ENCODE measurements around the gene ZBTB7A.

ZBTB7A gene

DNA sequence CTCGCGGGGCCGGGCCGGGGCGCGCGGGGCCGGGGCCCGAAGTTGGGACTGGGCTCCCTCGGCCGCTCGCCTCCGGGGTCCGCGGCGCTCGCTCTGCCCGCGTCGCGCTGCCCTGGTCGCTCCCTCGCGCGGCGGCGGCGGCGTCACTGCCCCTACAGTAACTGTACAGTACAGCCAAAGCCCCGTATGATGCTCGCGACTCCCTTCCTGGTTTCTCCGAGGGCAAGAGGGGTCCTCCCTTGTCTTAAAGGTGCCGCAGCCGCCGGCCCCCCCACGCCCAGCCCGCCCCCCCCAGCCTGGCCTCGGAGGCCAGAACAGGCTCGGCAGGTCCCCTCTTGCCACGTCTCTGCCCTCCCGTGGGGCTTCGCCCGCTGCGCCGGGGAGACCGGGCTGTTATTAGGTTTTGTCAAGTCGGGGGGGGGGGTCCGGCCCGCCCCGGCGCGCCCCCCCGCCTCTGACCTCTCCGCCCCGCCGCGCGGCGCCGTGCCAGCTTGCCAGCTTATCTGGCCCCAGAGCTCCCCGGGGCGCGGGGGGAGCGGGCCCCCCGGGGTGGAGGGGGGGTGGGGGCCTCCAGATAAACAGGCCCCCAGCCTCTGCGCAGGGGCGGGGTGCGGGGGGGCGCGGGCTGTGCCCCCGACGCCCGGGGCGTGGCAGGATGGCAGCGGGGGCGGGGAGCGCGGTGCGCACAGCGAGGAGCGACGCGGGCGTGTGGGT is at the start of gene ZBTB7A:
Gene ZBTB7A (minus strand): TSS at position 218 of the 714 bp plus-strand sequence. CDS start 11,667 bp downstream, outside the sequence.
- Mint-ChIP-seq H3K27ac (peak within 1 kb of the TSS; percentile 34 to 61), H3K9me3 (no peaks in the 10 kb centered on the region), H3K4me3 (peak within 1 kb of the TSS; percentile 80 to 85), H3K27me3 (no peaks in the 10 kb centered on the region), H3K4me1 (peaks cover 44% of the 10 kb centered on the region)
- peak; percentile 80 to 84 for DNase-seq
- ATAC-seq: peak; percentile 67

GRCh38 chr19:4115818-4116385 is 49.2 kb upstream of the ZBTB7A start:
- H3K4me1 Mint-ChIP-seq: peaks cover 77% of the 10 kb centered on the region
- no peak overlapping the region for H3K4me3 Mint-ChIP-seq
- H3K27ac Mint-ChIP-seq: peak overlapping the region in 1 of 2 donors; percentile 7
- ATAC-seq (peak; percentile 47), DNase-seq (no peak)
- no peaks in the 10 kb centered on the region for H3K27me3 Mint-ChIP-seq
- no peaks in the 10 kb centered on the region for H3K9me3 Mint-ChIP-seq

- Mint-ChIP-seq H3K27ac (peak overlapping the region; percentile 82 to 87), H3K9me3 (no peaks in the 10 kb centered on the region), H3K4me3 (peak overlapping the region; percentile 49 to 65), H3K4me1 (peaks cover 81% of the 10 kb centered on the region), H3K27me3 (no peaks in the 10 kb centered on the region)
- ATAC-seq (peak; percentile 95), DNase-seq (peak; percentile 53 to 62)
These were observed 48.5 kb upstream of the ZBTB7A start for GRCh38 chr19:4115050-4115817.

DNA sequence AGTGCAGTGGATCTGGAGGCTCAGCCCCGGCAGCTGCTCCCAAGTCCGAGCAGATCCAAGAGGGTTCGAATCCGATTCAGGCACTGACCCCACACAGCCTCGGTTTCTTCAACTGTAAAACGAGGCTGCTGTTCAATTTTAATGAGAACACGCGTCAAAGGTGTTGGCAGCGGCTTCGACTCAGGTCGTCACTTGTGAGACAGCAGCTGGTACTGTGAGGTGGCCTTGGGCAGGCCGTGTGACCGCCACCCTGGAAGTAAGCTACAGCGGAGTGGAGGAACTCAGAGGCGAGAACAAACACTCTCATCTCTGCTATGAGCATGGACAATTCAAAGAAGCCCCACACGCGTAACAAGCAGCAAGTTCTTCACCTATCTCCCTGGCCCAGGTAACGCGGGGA is 47.5 kb upstream of the ZBTB7A start:
- ATAC-seq: no peak
- Mint-ChIP-seq H3K4me1 (peaks cover 82% of the 10 kb centered on the region), H3K9me3 (no peaks in the 10 kb centered on the region), H3K4me3 (no peak overlapping the region), H3K27me3 (no peaks in the 10 kb centered on the region), H3K27ac (no peak overlapping the region)
- no peak for DNase-seq

- peaks cover 89% of the 10 kb centered on the region for H3K4me1 Mint-ChIP-seq
- peak overlapping the region in 1 of 2 donors; percentile 10 for H3K4me3 Mint-ChIP-seq
- no peaks in the 10 kb centered on the region for H3K27me3 Mint-ChIP-seq
- ATAC-seq: no peak
- no peak for DNase-seq
- H3K27ac Mint-ChIP-seq: no peak overlapping the region
- no peaks in the 10 kb centered on the region for H3K9me3 Mint-ChIP-seq
These were observed 46.8 kb upstream of the ZBTB7A start for GRCh38 chr19:4113398-4114088.

- Mint-ChIP-seq H3K27ac (peak overlapping the region; percentile 52 to 71), H3K9me3 (no peaks in the 10 kb centered on the region), H3K4me3 (no peak overlapping the region), H3K4me1 (peaks cover 89% of the 10 kb centered on the region), H3K27me3 (no peaks in the 10 kb centered on the region)
- no peak for ATAC-seq
- no peak for DNase-seq
These were observed 45.7 kb upstream of the ZBTB7A start for GRCh38 chr19:4112367-4112766.

- no peak for ATAC-seq
- DNase-seq: no peak
- Mint-ChIP-seq H3K4me3 (peak overlapping the region in 1 of 2 donors; percentile 82), H3K27me3 (no peaks in the 10 kb centered on the region), H3K27ac (peak overlapping the region; percentile 42 to 49), H3K9me3 (no peaks in the 10 kb centered on the region), H3K4me1 (peaks cover 86% of the 10 kb centered on the region)
These were observed 42.9 kb upstream of the ZBTB7A start for GRCh38 chr19:4109626-4109945.

GRCh38 chr19:4108767-4109625 is 42.3 kb upstream of the ZBTB7A start:
- H3K9me3 Mint-ChIP-seq: no peaks in the 10 kb centered on the region
- peak overlapping the region; percentile 65 to 92 for H3K27ac Mint-ChIP-seq
- H3K4me1 Mint-ChIP-seq: peaks cover 87% of the 10 kb centered on the region
- no peaks in the 10 kb centered on the region for H3K27me3 Mint-ChIP-seq
- H3K4me3 Mint-ChIP-seq: peak overlapping the region; percentile 54 to 82
- DNase-seq (peak; percentile 46 to 72), ATAC-seq (peak; percentile 72)

GRCh38 chr19:4103080-4103433 is 36.4 kb upstream of the ZBTB7A start:
- Mint-ChIP-seq H3K4me1 (peaks cover 45% of the 10 kb centered on the region), H3K4me3 (peak overlapping the region in 1 of 2 donors; percentile 15), H3K9me3 (no peaks in the 10 kb centered on the region), H3K27me3 (no peaks in the 10 kb centered on the region), H3K27ac (peak overlapping the region in 1 of 2 donors; percentile 65)
- no peak for ATAC-seq
- DNase-seq: peak in 1 of 2 donors; percentile 44

DNA sequence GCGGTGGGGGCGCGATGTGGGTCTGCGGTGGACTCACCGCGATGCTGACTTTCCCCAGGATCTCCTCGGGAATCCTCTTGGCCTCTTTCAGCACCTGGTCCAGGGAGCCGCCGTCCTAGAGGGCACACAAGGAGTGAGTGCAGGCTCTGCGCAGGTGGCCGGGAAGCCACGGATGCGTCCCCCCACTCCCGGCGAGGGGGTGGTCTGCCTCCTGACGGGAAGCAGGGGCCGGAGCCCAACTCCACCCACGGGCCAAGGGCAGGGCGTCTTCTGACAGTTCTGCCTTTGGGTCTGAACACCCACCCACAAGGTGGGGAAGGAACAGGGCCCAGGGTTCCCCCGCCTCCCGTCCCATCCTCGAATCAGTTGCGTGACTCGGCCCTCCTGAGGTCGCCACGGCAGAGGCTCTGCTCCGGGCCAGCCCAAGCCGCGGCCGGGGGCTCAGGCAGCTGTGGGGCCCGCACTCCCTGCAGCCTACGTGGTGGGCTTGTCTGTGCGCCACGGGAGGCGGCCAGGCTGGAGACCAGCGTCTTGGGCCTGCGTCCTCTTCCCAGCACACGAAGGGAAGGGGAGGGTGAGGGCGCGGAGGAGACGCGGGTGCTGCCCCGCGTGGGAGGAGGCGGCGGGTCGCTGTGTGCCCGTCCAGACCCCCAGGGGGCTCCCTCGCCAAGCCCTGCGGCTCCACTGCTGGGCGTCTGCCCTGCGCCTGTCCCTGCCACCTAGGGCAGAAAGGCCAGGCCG is 35.8 kb upstream of the ZBTB7A start:
- H3K4me3 Mint-ChIP-seq: no peak overlapping the region
- no peaks in the 10 kb centered on the region for H3K9me3 Mint-ChIP-seq
- no peaks in the 10 kb centered on the region for H3K27me3 Mint-ChIP-seq
- ATAC-seq (no peak), DNase-seq (no peak)
- no peak overlapping the region for H3K27ac Mint-ChIP-seq
- H3K4me1 Mint-ChIP-seq: peaks cover 40% of the 10 kb centered on the region

DNA sequence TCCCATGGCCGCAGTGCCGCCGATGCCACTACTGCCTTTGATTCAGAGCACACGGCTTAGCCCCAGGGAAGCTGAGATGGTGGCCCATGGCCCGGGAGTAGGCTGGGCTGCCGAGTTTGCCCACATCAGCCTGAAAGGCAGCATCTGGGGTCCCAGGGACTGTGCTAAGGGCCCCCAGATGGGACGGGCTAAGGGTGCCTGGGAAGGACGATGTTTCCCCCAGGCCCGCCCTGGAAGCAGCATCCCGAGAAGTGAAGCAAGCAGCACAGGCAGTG is 34.7 kb upstream of the ZBTB7A start:
- DNase-seq: no peak
- Mint-ChIP-seq H3K4me3 (no peak overlapping the region), H3K9me3 (no peaks in the 10 kb centered on the region), H3K4me1 (peaks cover 31% of the 10 kb centered on the region), H3K27me3 (no peaks in the 10 kb centered on the region), H3K27ac (no peak overlapping the region)
- ATAC-seq: no peak

DNA sequence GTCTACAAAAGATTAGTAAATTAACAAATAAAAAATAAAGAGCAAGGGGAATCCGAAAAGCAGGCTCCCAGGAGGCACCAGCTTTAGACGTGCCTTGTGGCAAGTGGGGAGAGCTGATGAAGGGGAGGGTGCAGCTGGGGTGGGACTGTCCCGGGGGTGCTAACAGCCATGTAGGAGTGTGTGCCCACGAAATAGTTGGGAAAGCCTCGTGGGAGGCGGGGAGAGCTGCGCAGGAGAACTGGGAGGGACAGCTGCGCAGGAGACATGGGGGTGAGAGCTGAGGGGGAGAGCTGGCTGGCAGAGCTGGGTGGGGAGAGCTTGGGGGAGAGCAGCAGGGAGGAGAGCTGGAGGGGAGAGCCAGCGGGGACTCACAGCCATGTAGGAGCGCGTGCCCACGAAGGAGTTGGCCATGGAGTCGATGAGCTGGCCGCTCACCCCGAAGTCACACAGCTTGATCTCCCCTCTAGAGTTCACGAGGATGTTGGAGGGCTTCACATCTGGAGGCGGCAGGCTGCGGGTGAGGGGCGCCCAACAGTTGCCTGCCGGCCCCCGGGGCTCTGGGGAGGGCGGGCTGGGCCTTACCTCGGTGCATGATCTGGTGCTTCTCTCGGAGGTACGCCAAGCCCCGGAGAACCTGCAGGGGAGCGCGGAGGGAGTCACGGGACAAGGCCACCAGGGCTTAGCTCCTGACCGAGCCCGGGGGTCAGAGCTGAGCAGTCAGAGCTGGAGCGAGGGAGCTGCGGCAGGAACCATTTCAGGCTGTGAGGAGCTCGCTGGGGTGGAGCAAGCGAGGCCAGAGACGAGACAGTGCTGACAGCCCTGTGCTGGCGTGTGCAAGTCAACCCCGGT is 34.2 kb upstream of the ZBTB7A start:
- Mint-ChIP-seq H3K4me1 (peaks cover 28% of the 10 kb centered on the region), H3K4me3 (no peak overlapping the region), H3K27me3 (no peaks in the 10 kb centered on the region), H3K9me3 (no peaks in the 10 kb centered on the region), H3K27ac (no peak overlapping the region)
- ATAC-seq (no peak), DNase-seq (no peak)

- H3K4me3 Mint-ChIP-seq: no peak overlapping the region
- no peaks in the 10 kb centered on the region for H3K27me3 Mint-ChIP-seq
- H3K27ac Mint-ChIP-seq: no peak overlapping the region
- H3K4me1 Mint-ChIP-seq: peaks cover 11% of the 10 kb centered on the region
- ATAC-seq: no peak
- no peak for DNase-seq
- H3K9me3 Mint-ChIP-seq: no peaks in the 10 kb centered on the region
These were observed 32.5 kb upstream of the ZBTB7A start for GRCh38 chr19:4099041-4099764.
